Ishikawa (cell line): ENCODE results near the gene SPON1.

Source experiments
- CEBPB ChIP-seq: IDR thresholded peaks from 2 replicates; pipeline ENCODE4 v1.6.1; 2012
- CREB1 ChIP-seq: IDR thresholded peaks from 2 replicates; pipeline ENCODE4 v1.6.1; 2012; ENCODE audit warnings: low read depth
- RAD21 ChIP-seq: IDR thresholded peaks from 2 replicates; pipeline ENCODE4 v1.6.1; 2012; ENCODE audit warnings: low read depth
- REST ChIP-seq: IDR thresholded peaks from 2 replicates; pipeline ENCODE4 v1.6.1; 2012; ENCODE audit warnings: low read depth, mild to moderate bottlenecking
- TAF1 ChIP-seq: IDR thresholded peaks from 2 replicates; pipeline ENCODE4 v1.6.1; 2012; ENCODE audit warnings: low read depth, mild to moderate bottlenecking
- TCF12 ChIP-seq: IDR thresholded peaks from 2 replicates; pipeline ENCODE4 v1.6.1; 2012; ENCODE audit warnings: low read depth
- USF1 ChIP-seq: IDR thresholded peaks from 2 replicates; pipeline ENCODE4 v1.6.1; 2012
- TF ChIP-seq, protein P1 (sequence below): IDR thresholded peaks from 2 replicates; pipeline ENCODE4 v1.6.1; 2012

DNA sequence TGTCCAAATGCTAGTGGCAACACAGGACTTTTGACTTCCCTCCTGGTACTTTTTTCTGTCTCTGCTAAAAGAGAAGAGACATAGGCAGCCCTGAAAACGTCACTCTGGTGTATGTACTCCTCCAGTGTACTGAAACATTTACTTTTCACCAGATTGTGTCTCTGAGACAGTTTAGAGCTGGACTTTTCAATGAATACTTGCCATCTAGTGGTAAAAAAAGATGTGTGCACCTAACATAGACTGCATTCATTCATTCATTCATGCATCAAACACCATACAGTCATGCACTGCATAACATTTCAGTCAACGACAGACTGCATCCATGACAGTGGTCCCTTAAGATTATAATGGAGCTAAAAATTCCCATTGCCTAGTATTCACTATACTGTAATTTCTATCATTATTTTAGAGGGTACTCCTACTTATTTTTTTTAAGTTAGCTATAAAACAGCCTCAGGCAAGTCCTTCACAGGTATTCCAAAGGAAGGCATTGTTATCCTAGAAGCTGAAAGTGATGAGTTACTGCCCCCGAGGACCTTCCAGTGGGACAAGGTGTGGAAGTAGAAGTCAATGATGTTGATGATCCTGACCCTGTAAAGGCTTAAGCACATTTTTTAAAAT is 186.2 kb downstream of the SPON1 start:
- TF ChIP-seq REST: no peak
- TF ChIP-seq CREB1: no peak
- no peak for TF ChIP-seq USF1
- no peak for TF ChIP-seq TCF12
- no peak for TF ChIP-seq TAF1
- TF ChIP-seq RAD21: peak; percentile 77
- no peak for TF ChIP-seq CEBPB
- TF ChIP-seq, protein P1, sequence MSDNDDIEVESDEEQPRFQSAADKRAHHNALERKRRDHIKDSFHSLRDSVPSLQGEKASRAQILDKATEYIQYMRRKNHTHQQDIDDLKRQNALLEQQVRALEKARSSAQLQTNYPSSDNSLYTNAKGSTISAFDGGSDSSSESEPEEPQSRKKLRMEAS: no peak
